Caco-2 (cell line): ENCODE results near the gene DCPS. TPM values are rescaled to one million over a fixed set of nuclear protein-coding genes. Genes with fewer than 3 reads are reported as not detected.

ENCODE experiments used
- BruUV-seq: library from RNA; stranded (reverse); fragments of 400-500 nt; replicated peaks from 2 replicates; lab custom pipeline; 2021; lab: Mats Ljungman, UMichigan
- CTCF ChIA-PET: fragments of 300-600 bp; sonication (Branson Sonifier 250); formaldehyde crosslinking; loops from one replicate; lab custom pipeline; 2022; ENCODE audit warnings: antibody characterized with exemption; lab: Charles Lee
- POLR2A ChIA-PET: fragments of 300-600 bp; sonication (Branson Sonifier 250); formaldehyde crosslinking; loops from one replicate; lab custom pipeline; 2022; ENCODE audit warnings: antibody characterized with exemption; lab: Charles Lee
- DNase-seq, 2 experiments: peaks; one replicate each; pipeline versions ENCODE4 v3.0.0 to v3.0.0-alpha.2; 2020 to 2022
- H3K27me3 ChIP-seq: replicated peaks from 2 replicates; pipeline ENCODE4 v1.6.0; 2011; ENCODE audit warnings: low read length; ENCODE audit not compliant: control insufficient read depth, insufficient read depth
- H3K36me3 ChIP-seq: 2 replicates; pipeline ENCODE4 v1.5.1; 2011; ENCODE audit warnings: low read length; ENCODE audit not compliant: control insufficient read depth, insufficient read depth
- H3K4me1 ChIP-seq: fragments of 250-450 bp; sonication (Bioruptor Pico); 2 replicates; pipeline ENCODE4 v1.5.1; 2020; ENCODE audit warnings: mild to moderate bottlenecking
- H3K4me3 ChIP-seq: 2 replicates; pipeline ENCODE4 v1.5.1; 2011; ENCODE audit warnings: low read depth, mild to moderate bottlenecking, control low read depth, low read length
- H3K9me3 ChIP-seq: fragments of 250-450 bp; sonication (Bioruptor Pico); 2 replicates; pipeline ENCODE4 v1.5.1; 2020; ENCODE audit warnings: mild to moderate bottlenecking, moderate library complexity
- H3K27ac Mint-ChIP-seq: one replicate; pipeline ENCODE4 v1.8.0; 2022; ENCODE audit warnings: mixed read lengths; ENCODE audit not compliant: unreplicated experiment
- H3K27me3 Mint-ChIP-seq: one replicate; pipeline ENCODE4 v1.8.0; 2022; ENCODE audit warnings: mixed read lengths; ENCODE audit not compliant: insufficient read depth, unreplicated experiment
- H3K36me3 Mint-ChIP-seq: one replicate; pipeline ENCODE4 v1.8.0; 2022; ENCODE audit warnings: mild to moderate bottlenecking, mixed read lengths; ENCODE audit not compliant: insufficient read depth, unreplicated experiment
- H3K4me1 Mint-ChIP-seq: one replicate; pipeline ENCODE4 v1.8.0; 2022; ENCODE audit warnings: low read depth, mixed read lengths; ENCODE audit not compliant: unreplicated experiment
- H3K4me3 Mint-ChIP-seq: one replicate; pipeline ENCODE4 v1.8.0; 2022; ENCODE audit warnings: mild to moderate bottlenecking, moderate library complexity, mixed read lengths; ENCODE audit not compliant: unreplicated experiment
- H3K9me3 Mint-ChIP-seq: one replicate; pipeline ENCODE4 v1.8.0; 2022; ENCODE audit warnings: mixed read lengths; ENCODE audit not compliant: unreplicated experiment
- intact Hi-C: fragments of 100-400 bp; cut with micrococcal nuclease; formaldehyde crosslinking; loops from one replicate; pipeline ENCODE4 v1.10.0; 2022; ENCODE audit not compliant: unreplicated experiment
- total RNA-seq: library from RNA; stranded (reverse); gene quantifications from 2 replicates; pipeline ENCODE4 v1.2.3, GENCODE V29; 2022
- TF ChIP-seq, protein P1 (sequence below), 2 experiments: fragments of 200-600 bp in 1 of 2; IDR thresholded peaks; 1 replicate in 1 of 2; 2 replicates in 1 of 2; pipeline versions ENCODE4 v1.5.1 to v1.8.0; 2011 to 2022; ENCODE audit warnings: antibody characterized with exemption in 1 of 2, control low read depth in 1 of 2, inconsistent platforms in 1 of 2, low read depth in 1 of 2, low read length in 1 of 2, mild to moderate bottlenecking in 1 of 2, moderate library complexity in 1 of 2; ENCODE audit not compliant: insufficient read depth in 1 of 2, severe bottlenecking in 1 of 2, unreplicated experiment in 1 of 2

DCPS gene
- total RNA-seq, 1 experiment from 2014 or later: 40.4 TPM

DNA sequence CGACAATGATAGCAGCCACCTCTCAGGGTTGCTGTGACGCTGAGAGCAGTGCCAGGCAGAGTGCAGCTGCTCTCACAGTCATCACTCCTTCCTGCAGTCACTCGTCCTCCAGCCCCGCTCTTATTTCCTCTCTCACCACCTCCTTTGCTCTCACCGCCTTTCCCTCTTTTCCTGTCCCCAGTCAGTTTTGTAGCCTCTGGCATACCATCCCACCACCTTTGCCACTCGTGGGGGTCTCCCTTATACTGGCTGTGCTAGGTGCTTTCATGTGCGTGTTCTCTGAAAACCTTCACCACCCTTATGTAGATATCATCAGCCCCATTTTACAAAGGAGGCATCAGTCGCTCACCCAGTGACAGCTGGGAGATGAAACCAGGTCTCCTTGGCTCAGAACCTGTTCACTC, 32.3 kb downstream of the DCPS start:
- H3K27me3 Mint-ChIP-seq: no peaks in the 10 kb centered on the region
- no peak for DNase-seq
- ChIA-PET POLR2A (no interaction called here), CTCF (interaction anchor here (1.6 kb wide), 1 partner anchor 26 kb away, joined by 3 read pairs; no protein-coding TSS in a partner anchor)
- peaks cover 11% of the 10 kb centered on the region for H3K4me1 Mint-ChIP-seq
- peaks cover 1% of the 10 kb centered on the region; the same call in 1 of the 2 replicates for H3K36me3 ChIP-seq
- peaks cover 17% of the 10 kb centered on the region; the same call in 1 of the 2 replicates for H3K4me1 ChIP-seq
- no peak overlapping the region for H3K4me3 ChIP-seq
- TF ChIP-seq, protein P1, sequence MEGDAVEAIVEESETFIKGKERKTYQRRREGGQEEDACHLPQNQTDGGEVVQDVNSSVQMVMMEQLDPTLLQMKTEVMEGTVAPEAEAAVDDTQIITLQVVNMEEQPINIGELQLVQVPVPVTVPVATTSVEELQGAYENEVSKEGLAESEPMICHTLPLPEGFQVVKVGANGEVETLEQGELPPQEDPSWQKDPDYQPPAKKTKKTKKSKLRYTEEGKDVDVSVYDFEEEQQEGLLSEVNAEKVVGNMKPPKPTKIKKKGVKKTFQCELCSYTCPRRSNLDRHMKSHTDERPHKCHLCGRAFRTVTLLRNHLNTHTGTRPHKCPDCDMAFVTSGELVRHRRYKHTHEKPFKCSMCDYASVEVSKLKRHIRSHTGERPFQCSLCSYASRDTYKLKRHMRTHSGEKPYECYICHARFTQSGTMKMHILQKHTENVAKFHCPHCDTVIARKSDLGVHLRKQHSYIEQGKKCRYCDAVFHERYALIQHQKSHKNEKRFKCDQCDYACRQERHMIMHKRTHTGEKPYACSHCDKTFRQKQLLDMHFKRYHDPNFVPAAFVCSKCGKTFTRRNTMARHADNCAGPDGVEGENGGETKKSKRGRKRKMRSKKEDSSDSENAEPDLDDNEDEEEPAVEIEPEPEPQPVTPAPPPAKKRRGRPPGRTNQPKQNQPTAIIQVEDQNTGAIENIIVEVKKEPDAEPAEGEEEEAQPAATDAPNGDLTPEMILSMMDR (IDR thresholded peaks at IDR 0.05; ENCODE audit: insufficient read depth in 1 of 2, low read depth in 1 of 2, low read length in 1 of 2, severe bottlenecking in 1 of 2, unreplicated experiment in 1 of 2): no peak
- intact Hi-C loops: no loop called here
- BruUV-seq: no TSS peak
- H3K9me3 ChIP-seq: no peaks in the 10 kb centered on the region
- no peak overlapping the region for H3K27ac Mint-ChIP-seq
- H3K27me3 ChIP-seq: no peaks in the 10 kb centered on the region
- no peak overlapping the region for H3K4me3 Mint-ChIP-seq
- no peaks in the 10 kb centered on the region for H3K9me3 Mint-ChIP-seq
- peaks cover 10% of the 10 kb centered on the region for H3K36me3 Mint-ChIP-seq

DNA sequence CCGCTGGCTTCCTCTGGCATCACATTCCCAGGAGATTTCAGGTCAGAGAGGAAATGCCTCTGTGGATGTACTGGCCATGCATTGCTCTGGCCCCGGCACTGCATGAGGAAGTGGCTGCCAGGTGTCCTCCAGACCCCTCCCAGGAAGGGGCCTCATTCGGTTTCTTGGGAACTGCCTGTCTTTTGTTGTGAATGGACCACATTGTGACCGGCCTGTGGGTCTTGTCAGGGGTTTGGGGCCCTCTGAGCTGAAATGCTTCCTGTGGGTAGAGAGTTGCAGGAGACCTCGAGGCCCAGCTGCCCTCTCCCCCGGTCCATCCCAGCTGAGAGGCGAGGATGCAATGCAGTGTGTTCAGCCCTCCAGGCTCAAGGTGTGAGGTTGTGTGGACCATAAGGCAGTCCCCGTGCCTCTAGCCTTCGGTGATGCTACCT, 32.8 kb downstream of the DCPS start:
- CTCF ChIA-PET: interaction anchor here (1.6 kb wide), 1 partner anchor 27 kb away, joined by 3 read pairs; no protein-coding TSS in a partner anchor
- DNase-seq: no peak
- POLR2A ChIA-PET: no interaction called here
- Mint-ChIP-seq H3K4me3 (no peak overlapping the region), H3K4me1 (peaks cover 11% of the 10 kb centered on the region), H3K9me3 (no peaks in the 10 kb centered on the region), H3K27ac (no peak overlapping the region), H3K27me3 (no peaks in the 10 kb centered on the region), H3K36me3 (peaks cover 10% of the 10 kb centered on the region)
- Histone ChIP-seq H3K9me3 (no peaks in the 10 kb centered on the region), H3K27me3 (no peaks in the 10 kb centered on the region), H3K36me3 (peaks cover 1% of the 10 kb centered on the region; the same call in 1 of the 2 replicates), H3K4me1 (peaks cover 17% of the 10 kb centered on the region; the same call in 1 of the 2 replicates), H3K4me3 (no peak overlapping the region)
- TF ChIP-seq, protein P1 (IDR thresholded peaks at IDR 0.05; ENCODE audit: insufficient read depth in 1 of 2, low read depth in 1 of 2, low read length in 1 of 2, severe bottlenecking in 1 of 2, unreplicated experiment in 1 of 2): no peak
- no TSS peak for BruUV-seq
- intact Hi-C loops: no loop called here

DNA sequence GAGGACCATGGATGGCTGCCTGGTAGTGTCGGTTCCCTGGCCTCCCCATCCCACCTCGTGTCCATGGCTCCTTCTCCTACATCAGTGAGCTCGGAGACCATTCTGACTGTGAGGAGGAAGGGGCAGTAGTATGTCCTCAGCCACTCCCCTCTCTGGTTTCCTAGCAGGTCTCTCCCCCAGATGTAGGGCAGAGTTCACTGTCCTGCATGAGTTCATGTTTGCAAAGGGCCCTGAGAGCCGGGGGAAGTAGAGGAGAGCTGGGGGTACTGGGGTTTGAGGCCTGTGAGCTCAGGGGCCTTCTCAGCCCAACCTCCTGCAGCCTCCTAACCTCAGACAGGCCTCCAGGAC, 33.2 kb downstream of the DCPS start:
- Mint-ChIP-seq H3K4me3 (no peak overlapping the region), H3K27ac (no peak overlapping the region)
- POLR2A ChIA-PET: no interaction called here

More for the DNA sequence above, 33.2 kb downstream of the DCPS start:
- Histone ChIP-seq H3K4me1 (peaks cover 17% of the 10 kb centered on the region; the same call in 1 of the 2 replicates), H3K27me3 (no peaks in the 10 kb centered on the region), H3K9me3 (no peaks in the 10 kb centered on the region), H3K36me3 (0 out of 2 replicates have a peak, but pooled peaks cover 1% of the 10 kb centered on the region), H3K4me3 (no peak overlapping the region)
- CTCF ChIA-PET: interaction anchor here (1.6 kb wide), 1 partner anchor 27 kb away, joined by 3 read pairs; no protein-coding TSS in a partner anchor
- TF ChIP-seq, protein P1 (IDR thresholded peaks at IDR 0.05; ENCODE audit: insufficient read depth in 1 of 2, low read depth in 1 of 2, low read length in 1 of 2, severe bottlenecking in 1 of 2, unreplicated experiment in 1 of 2): no peak
- H3K36me3 Mint-ChIP-seq: peaks cover 10% of the 10 kb centered on the region
- intact Hi-C loops: no loop called here
- no peaks in the 10 kb centered on the region for H3K27me3 Mint-ChIP-seq
- BruUV-seq: no TSS peak
- no peak for DNase-seq
- no peaks in the 10 kb centered on the region for H3K9me3 Mint-ChIP-seq
- peaks cover 11% of the 10 kb centered on the region for H3K4me1 Mint-ChIP-seq
